Measurements from ENCODE around the gene CLDN25.

- TF ChIP-seq CTCF (IDR thresholded peaks at IDR 0.05) = no peak
- TF ChIP-seq POLR2AphosphoS5 (IDR thresholded peaks at IDR 0.05) = no peak
- no peak for TF ChIP-seq POLR2A (IDR thresholded peaks at IDR 0.05)
- no peak for TF ChIP-seq EP300 (IDR thresholded peaks at IDR 0.05)
These were observed 2.1 kb downstream of the CLDN25 start for GRCh38 chr11:113781682-113782081.
